Measurements from ENCODE around the gene CCDC201.

Gene CCDC201

GRCh38 chr7:45911311-45911710 lies 38.4 kb upstream of the CCDC201 start:
- TF ChIP-seq JUND (IDR thresholded peaks at IDR 0.05; ENCODE audit: low read depth): no peak
- in situ Hi-C loops (cut with HindIII; ENCODE audit: low pct_unique_long_range_greater_than_20kb, low sequenced_read_pairs): no loop called here
- DNase-seq (ENCODE audit: low read depth in 1 of 2, low spot score in 1 of 2): no peak

DNA sequence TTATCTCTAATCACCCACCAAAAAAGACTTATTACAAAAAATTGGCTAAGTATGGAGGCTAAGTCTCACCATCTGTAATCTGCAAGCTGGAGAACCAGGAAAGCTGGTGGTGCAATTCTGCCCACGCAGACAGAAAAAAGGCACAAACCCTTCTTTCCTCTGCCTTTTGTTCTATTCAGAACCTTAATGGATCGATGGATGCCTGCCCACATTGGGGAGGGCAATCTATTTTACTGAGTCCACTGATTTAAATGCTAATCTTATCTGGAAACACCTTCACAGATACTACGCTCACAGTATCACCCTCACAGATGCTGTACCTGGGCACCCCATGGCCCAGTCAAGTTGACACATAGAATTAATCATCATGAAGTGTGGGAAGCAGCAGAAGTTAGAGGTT lies 38.0 kb upstream of the CCDC201 start:
- TF ChIP-seq JUND (IDR thresholded peaks at IDR 0.05; ENCODE audit: low read depth): no peak
- DNase-seq (ENCODE audit: low read depth in 1 of 2, low spot score in 1 of 2): no peak
- in situ Hi-C loops (cut with HindIII; ENCODE audit: low pct_unique_long_range_greater_than_20kb, low sequenced_read_pairs): no loop called here

- in situ Hi-C loops (cut with HindIII; ENCODE audit: low pct_unique_long_range_greater_than_20kb, low sequenced_read_pairs): no loop called here
- DNase-seq (ENCODE audit: low read depth in 1 of 2, low spot score in 1 of 2): no peak
- no peak for TF ChIP-seq JUND (IDR thresholded peaks at IDR 0.05; ENCODE audit: low read depth)
These were observed 36.7 kb upstream of the CCDC201 start for GRCh38 chr7:45909561-45909960.

- no peak for TF ChIP-seq JUND (IDR thresholded peaks at IDR 0.05; ENCODE audit: low read depth)
- no peak for DNase-seq (ENCODE audit: low read depth in 1 of 2, low spot score in 1 of 2)
- in situ Hi-C loops (cut with HindIII; ENCODE audit: low pct_unique_long_range_greater_than_20kb, low sequenced_read_pairs): no loop called here
These were observed 29.9 kb upstream of the CCDC201 start for GRCh38 chr7:45902820-45903219.

DNA sequence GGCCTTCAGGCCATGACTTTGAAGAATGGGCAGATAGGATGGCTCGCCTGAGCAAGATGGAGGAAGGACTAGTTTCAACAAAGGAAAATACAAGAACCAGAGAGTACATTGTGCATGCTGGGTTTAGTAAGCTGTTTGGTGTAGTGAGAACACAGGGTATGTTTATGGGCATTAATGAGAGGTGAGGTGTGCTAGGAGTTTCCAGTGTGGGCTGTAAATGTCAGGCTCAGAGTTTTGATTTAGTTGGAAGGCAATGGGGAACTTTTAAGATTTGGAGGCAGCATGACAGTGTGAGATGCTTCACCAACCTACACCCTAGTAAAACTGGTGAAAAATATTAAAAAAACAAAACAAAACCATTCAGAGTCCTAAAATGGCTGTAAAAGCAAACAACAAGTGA lies 28.7 kb upstream of the CCDC201 start:
- in situ Hi-C loops (cut with HindIII; ENCODE audit: low pct_unique_long_range_greater_than_20kb, low sequenced_read_pairs): no loop called here

GRCh38 chr7:45898222-45898621 lies 25.3 kb upstream of the CCDC201 start:
- in situ Hi-C loops (cut with HindIII; ENCODE audit: low pct_unique_long_range_greater_than_20kb, low sequenced_read_pairs): no loop called here
- no peak for TF ChIP-seq JUND (IDR thresholded peaks at IDR 0.05; ENCODE audit: low read depth)
- no peak for DNase-seq (ENCODE audit: low read depth in 1 of 2, low spot score in 1 of 2)

More for the DNA sequence above, 28.7 kb upstream of the CCDC201 start:
- no peak for DNase-seq (ENCODE audit: low read depth in 1 of 2, low spot score in 1 of 2)
- TF ChIP-seq JUND (IDR thresholded peaks at IDR 0.05; ENCODE audit: low read depth): no peak

- no peak for DNase-seq (ENCODE audit: low read depth in 1 of 2, low spot score in 1 of 2)
These were observed 24.3 kb upstream of the CCDC201 start for GRCh38 chr7:45897042-45897690.

GRCh38 chr7:45894665-45895062 lies 21.8 kb upstream of the CCDC201 start:
- in situ Hi-C loops (cut with HindIII; ENCODE audit: low pct_unique_long_range_greater_than_20kb, low sequenced_read_pairs): no loop called here
- DNase-seq (ENCODE audit: low read depth in 1 of 2, low spot score in 1 of 2): no peak
- no peak for TF ChIP-seq JUND (IDR thresholded peaks at IDR 0.05; ENCODE audit: low read depth)

More at GRCh38 chr7:45897042-45897690, 24.3 kb upstream of the CCDC201 start:
- TF ChIP-seq JUND (IDR thresholded peaks at IDR 0.05; ENCODE audit: low read depth): no peak
- in situ Hi-C loops (cut with HindIII; ENCODE audit: low pct_unique_long_range_greater_than_20kb, low sequenced_read_pairs): no loop called here

DNA sequence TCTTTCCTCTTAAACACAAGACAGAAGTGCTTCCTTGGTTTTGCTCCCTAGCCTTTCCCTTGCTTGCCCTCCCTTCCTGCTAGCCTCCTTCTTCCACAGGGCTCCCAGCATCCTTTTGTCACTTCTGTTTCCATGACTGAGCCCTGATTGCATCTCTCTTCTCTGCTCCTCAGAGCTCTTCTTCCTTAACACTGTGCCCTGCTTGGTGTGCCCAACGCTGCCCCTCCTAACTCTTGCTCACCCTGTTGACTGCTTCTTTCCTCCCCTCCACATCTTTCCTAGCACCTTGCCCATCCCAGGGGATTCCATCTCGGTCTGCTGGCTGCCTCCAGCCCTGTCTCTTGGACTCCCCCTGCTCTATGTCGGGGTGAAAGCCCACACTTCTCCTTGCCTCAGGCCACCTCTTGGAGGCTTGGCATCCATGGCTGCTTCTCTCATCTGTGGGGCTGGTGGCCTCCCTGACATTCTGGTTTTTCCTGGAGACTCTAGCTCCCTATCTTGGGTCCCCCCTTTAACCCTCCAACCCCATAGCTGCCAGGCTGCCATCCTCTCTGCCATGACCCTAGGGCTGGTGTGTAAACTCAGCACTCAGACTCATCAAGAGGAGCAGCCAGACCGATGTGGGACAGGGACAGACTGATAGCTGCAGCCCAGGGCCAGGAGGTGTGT lies 21.2 kb upstream of the CCDC201 start:
- no peak for TF ChIP-seq JUND (IDR thresholded peaks at IDR 0.05; ENCODE audit: low read depth)
- DNase-seq (ENCODE audit: low read depth in 1 of 2, low spot score in 1 of 2): no peak
- in situ Hi-C loops (cut with HindIII; ENCODE audit: low pct_unique_long_range_greater_than_20kb, low sequenced_read_pairs): no loop called here

DNA sequence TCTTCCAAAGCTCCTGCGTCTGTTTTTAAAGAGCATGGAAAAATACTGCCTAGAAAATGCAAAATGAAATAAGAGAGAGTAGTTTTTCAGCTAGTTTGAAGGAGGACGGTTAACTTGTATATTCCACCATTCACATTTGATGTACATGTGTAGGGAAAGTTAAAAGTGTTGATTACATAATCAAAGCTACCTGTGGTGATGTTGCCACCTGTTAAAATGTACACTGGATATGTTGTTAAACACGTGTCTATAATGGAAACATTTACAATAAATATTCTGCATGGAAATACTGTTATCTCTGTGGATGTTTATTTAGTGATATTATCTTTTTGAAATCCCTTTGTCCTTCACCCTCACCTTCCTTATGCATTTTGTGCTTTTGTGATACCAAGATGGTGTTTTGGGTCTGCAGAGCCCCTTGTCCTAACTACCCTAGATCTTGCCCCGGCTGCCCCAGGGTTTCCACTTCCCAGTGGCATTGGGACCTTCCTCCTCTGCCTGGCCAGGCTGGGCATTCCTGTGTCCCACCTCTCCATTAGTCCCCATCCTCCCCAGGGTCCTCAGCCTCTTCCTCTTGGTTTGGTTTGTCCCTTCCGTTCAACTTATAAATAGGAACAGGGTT lies 20.6 kb upstream of the CCDC201 start:
- no peak for TF ChIP-seq JUND (IDR thresholded peaks at IDR 0.05; ENCODE audit: low read depth)
- no peak for DNase-seq (ENCODE audit: low read depth in 1 of 2, low spot score in 1 of 2)
- in situ Hi-C loops (cut with HindIII; ENCODE audit: low pct_unique_long_range_greater_than_20kb, low sequenced_read_pairs): no loop called here

DNA sequence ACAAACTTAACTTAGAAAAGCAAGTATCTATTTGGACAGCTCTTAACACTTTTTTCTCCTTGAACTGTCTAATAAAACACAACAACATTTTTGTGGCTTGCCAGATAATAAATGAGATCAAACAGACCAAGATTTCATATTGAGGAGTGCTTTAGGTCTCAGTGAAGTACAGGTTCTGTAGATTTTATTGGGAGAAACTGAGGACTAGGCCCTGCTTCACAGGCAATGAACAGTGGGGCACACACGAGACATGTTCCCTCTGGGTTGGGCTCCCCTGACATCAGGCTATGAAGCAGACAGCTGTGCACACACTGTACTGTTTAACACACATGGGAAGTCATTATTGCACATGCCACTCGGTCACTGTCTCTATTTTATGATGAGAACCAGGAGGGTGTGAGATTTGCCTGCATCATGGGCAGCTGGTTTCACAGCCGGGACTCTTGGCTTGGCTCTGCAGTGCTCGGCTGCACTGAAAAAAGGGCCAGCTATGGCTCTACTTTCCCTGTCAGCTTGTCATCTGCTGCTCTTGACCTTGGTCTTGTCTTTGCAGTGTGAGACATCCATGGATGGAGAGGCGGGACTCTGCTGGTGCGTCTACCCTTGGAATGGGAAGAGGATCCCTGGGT lies 19.6 kb upstream of the CCDC201 start:
- in situ Hi-C loops (cut with HindIII; ENCODE audit: low pct_unique_long_range_greater_than_20kb, low sequenced_read_pairs): no loop called here
- no peak for DNase-seq (ENCODE audit: low read depth in 1 of 2, low spot score in 1 of 2)
- no peak for TF ChIP-seq JUND (IDR thresholded peaks at IDR 0.05; ENCODE audit: low read depth)

DNA sequence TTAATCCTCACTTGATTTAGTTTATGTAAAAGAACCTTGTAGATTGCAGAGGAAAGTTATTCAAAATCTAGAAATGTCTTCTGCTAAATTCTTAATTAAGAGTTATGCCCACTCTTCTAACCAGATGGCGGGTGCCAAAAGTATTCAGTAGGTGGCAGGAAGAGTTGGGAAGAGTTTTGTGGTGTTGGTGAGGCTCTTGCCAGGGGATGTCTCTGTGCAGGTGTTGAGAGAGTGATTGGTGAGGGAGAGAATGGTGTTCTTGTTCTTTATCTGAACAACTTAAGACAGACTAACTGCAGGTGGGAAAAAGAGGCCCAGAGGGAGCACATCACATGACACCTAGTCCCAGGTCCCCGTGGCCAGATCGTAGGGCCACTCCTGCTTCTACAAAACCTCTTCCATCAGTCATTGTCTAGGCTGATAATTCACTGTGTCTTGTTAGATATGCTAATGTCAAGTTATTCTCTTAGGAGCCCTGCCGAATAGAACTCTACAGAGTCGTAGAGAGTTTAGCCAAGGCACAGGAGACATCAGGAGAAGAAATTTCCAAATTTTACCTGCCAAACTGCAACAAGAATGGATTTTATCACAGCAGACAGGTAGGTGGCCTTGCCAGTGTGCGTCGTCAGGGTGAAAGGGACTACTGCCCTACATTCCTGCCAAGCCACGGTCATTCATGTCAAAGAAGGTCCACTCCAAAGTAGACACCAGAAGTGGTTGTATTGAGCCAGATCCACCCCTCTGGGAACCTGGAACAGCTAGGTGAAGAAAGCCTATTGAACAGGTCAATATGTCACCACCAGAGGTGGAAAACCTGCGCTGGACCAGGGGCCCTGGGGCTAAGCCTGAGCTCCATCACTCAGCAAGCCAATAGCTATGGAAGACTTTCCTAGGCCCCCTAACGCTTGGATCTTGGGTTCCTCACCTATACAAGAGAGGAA lies 18.9 kb upstream of the CCDC201 start:
- DNase-seq (ENCODE audit: low read depth in 1 of 2, low spot score in 1 of 2): no peak
- TF ChIP-seq JUND (IDR thresholded peaks at IDR 0.05; ENCODE audit: low read depth): no peak
- in situ Hi-C loops (cut with HindIII; ENCODE audit: low pct_unique_long_range_greater_than_20kb, low sequenced_read_pairs): no loop called here
